Neural crest cell (in vitro differentiated cells): ENCODE data around the gene GARRE1. TPM values are rescaled to one million over a fixed set of nuclear protein-coding genes. Genes with fewer than 3 reads are reported as not detected.
A peak's percentile ranks its signal among the peaks of the same experiment; 100 is the strongest.
"Not testable (repeated sequence)": the region's sequence is repeated elsewhere in the genome, so short reads cannot be mapped to it uniquely, and the experiment has no call there.

Experiments used
- DNase-seq: peaks from one replicate; pipeline ENCODE4 v3.0.0; 2021; ENCODE audit warnings: low read depth, mixed read lengths, low spot score
- H3K27ac Mint-ChIP-seq: one replicate; pipeline ENCODE4 v1.8.0; 2021; ENCODE audit warnings: mild to moderate bottlenecking, mixed read lengths; ENCODE audit not compliant: unreplicated experiment
- H3K27me3 Mint-ChIP-seq: 2 replicates; pipeline ENCODE4 v1.8.0; 2021; ENCODE audit warnings: low read depth, mild to moderate bottlenecking, mixed read lengths
- H3K36me3 Mint-ChIP-seq: 2 replicates; pipeline ENCODE4 v1.8.0; 2021; ENCODE audit warnings: low read depth, mild to moderate bottlenecking, mixed read lengths
- H3K4me1 Mint-ChIP-seq: 2 replicates; pipeline ENCODE4 v1.8.0; 2021; ENCODE audit warnings: mixed read lengths
- H3K4me3 Mint-ChIP-seq: one replicate; pipeline ENCODE4 v1.8.0; 2021; ENCODE audit warnings: mild to moderate bottlenecking, mixed read lengths
- H3K9me3 Mint-ChIP-seq: 2 replicates; pipeline ENCODE4 v1.8.0; 2021; ENCODE audit warnings: mixed read lengths
- CTCF ChIP-seq: fragments of 200-600 bp; sonication (generic); conservative IDR thresholded peaks from 2 replicates; pipeline ENCODE4 v1.5.0; 2021; ENCODE audit warnings: antibody characterized with exemption, mild to moderate bottlenecking
- long read RNA-seq: library from polyadenylated mRNA; unstranded; transcript quantifications from one replicate; pipeline ENCODE4 v2.0.0, GENCODE V29; 2020
- total RNA-seq: library from RNA; stranded (reverse); gene quantifications from 2 replicates; pipeline ENCODE4 v1.2.1, GENCODE V29; 2021

The GARRE1 gene
- 18.1 and 20.0 TPM in 2 replicates for total RNA-seq
- long read RNA-seq, partial matches to known transcripts, result 2 of 4 reads
- long read RNA-seq, other reads (novel, unspliced or antisense), result 2 of 4 reads

- Mint-ChIP-seq H3K9me3 (no peaks in the 10 kb centered on the region), H3K4me1 (peaks cover 16% of the 10 kb centered on the region), H3K4me3 (peak within 1 kb of the TSS; percentile 93), H3K36me3 (no peaks in the 10 kb centered on the region), H3K27me3 (no peaks in the 10 kb centered on the region), H3K27ac (peak within 1 kb of the TSS; percentile 60)
- peak; percentile 28 for TF ChIP-seq CTCF
- DNase-seq, result peak; percentile 77
Measured at GRCh38 chr19:34254046-34254697, at the start of gene GARRE1. TSS of gene GARRE1 (plus strand) at chr19:34254554. CDS start at chr19:34300474, 45,920 bp downstream.

- H3K4me3 Mint-ChIP-seq, H3K27me3 Mint-ChIP-seq, H3K27ac Mint-ChIP-seq, H3K4me1 Mint-ChIP-seq, H3K9me3 Mint-ChIP-seq, DNase-seq: not testable (repeated sequence)
- peaks cover 15% of the 10 kb centered on the region for H3K36me3 Mint-ChIP-seq
Measured at GRCh38 chr19:34205324-34205723, 49.0 kb upstream of the GARRE1 start.

GRCh38 chr19:34208291-34208884 lies 46.0 kb upstream of the GARRE1 start:
- Mint-ChIP-seq H3K4me1 (no peaks in the 10 kb centered on the region), H3K4me3 (no peak overlapping the region), H3K36me3 (peaks cover 7% of the 10 kb centered on the region), H3K27me3 (no peaks in the 10 kb centered on the region), H3K9me3 (no peaks in the 10 kb centered on the region), H3K27ac (no peak overlapping the region)
- DNase-seq, result no peak
- TF ChIP-seq CTCF, result no peak

- no peak overlapping the region for H3K4me3 Mint-ChIP-seq
Measured at GRCh38 chr19:34209726-34210125, 44.6 kb upstream of the GARRE1 start.

GRCh38 chr19:34213283-34213682 lies 41.1 kb upstream of the GARRE1 start:
- Mint-ChIP-seq H3K27me3 (no peaks in the 10 kb centered on the region), H3K27ac (no peak overlapping the region), H3K4me3 (no peak overlapping the region), H3K4me1 (no peaks in the 10 kb centered on the region), H3K9me3 (no peaks in the 10 kb centered on the region), H3K36me3 (peaks cover 3% of the 10 kb centered on the region)
- TF ChIP-seq CTCF, result no peak
- no peak for DNase-seq

More at GRCh38 chr19:34209726-34210125, 44.6 kb upstream of the GARRE1 start:
- H3K4me1 Mint-ChIP-seq, result no peaks in the 10 kb centered on the region
- TF ChIP-seq CTCF, result no peak
- peaks cover 7% of the 10 kb centered on the region for H3K36me3 Mint-ChIP-seq
- no peak overlapping the region for H3K27ac Mint-ChIP-seq
- no peaks in the 10 kb centered on the region for H3K27me3 Mint-ChIP-seq
- H3K9me3 Mint-ChIP-seq, result no peaks in the 10 kb centered on the region
- no peak for DNase-seq

- no peak overlapping the region for H3K27ac Mint-ChIP-seq
- H3K27me3 Mint-ChIP-seq, result no peaks in the 10 kb centered on the region
- H3K4me3 Mint-ChIP-seq, result no peak overlapping the region
- no peak for TF ChIP-seq CTCF
- H3K4me1 Mint-ChIP-seq, result no peaks in the 10 kb centered on the region
- peaks cover 5% of the 10 kb centered on the region for H3K36me3 Mint-ChIP-seq
- H3K9me3 Mint-ChIP-seq, result no peaks in the 10 kb centered on the region
- no peak for DNase-seq
Measured at GRCh38 chr19:34214040-34214439, 40.3 kb upstream of the GARRE1 start.
